ENCODE data around the gene PDPR. TPM values are rescaled to one million over a fixed set of nuclear protein-coding genes. Genes with fewer than 3 reads are reported as not detected.
A peak's percentile ranks its signal among the peaks of the same experiment; 100 is the strongest.
"Not testable (repeated sequence)": the region's sequence is repeated elsewhere in the genome, so short reads cannot be mapped to it uniquely, and the experiment has no call there.

PDPR gene
- total RNA-seq, 1 experiment from 2014 or later: 11.8 TPM

- H3K27me3 ChIP-seq (ENCODE audit: control insufficient read depth, insufficient read depth, low read length): no peaks in the 10 kb centered on the region
- H3K4me3 ChIP-seq (ENCODE audit: insufficient read depth, low read depth, low read length): no peak overlapping the region
- peaks cover 19% of the 10 kb centered on the region for H3K36me3 ChIP-seq (replicated peaks; ENCODE audit: control insufficient read depth, insufficient read depth, low read length)
- peak; percentile 32 for DNase-seq
These were observed 49.5 kb downstream of the PDPR start for GRCh38 chr16:70163596-70163995.

DNA sequence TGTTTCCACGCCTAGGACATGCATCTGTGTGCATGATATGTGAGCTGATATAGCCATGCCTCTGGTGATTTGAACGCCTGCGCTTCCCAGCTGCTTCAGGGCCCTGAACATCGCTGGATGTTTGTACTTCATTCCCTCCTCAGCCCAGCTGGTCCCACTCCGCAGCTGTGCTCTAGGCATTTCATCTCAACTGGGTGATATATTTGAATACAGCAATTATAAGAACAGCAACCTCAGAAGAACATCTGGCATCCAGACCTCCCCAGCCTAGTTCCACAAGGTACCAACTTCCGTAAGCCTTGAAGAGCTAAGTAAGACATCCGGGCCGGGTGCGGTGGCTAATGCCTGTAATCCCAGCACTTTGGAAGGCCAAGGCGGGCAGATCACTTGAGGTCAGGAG lies 52.6 kb downstream of the PDPR start:
- not testable (repeated sequence) for DNase-seq; H3K36me3 ChIP-seq (replicated peaks; ENCODE audit: control insufficient read depth, insufficient read depth, low read length); H3K4me3 ChIP-seq (ENCODE audit: insufficient read depth, low read depth, low read length); H3K27me3 ChIP-seq (ENCODE audit: control insufficient read depth, insufficient read depth, low read length)

GRCh38 chr16:70173212-70173837 lies 59.2 kb downstream of the PDPR start, which contains the start of gene CLEC18C:
Gene CLEC18C, plus strand, starts transcription at chr16:70173787. Its CDS starts 492 bp downstream, at chr16:70174279.
- not testable (repeated sequence) for H3K4me3 ChIP-seq (ENCODE audit: insufficient read depth, low read depth, low read length); DNase-seq; H3K36me3 ChIP-seq (replicated peaks; ENCODE audit: control insufficient read depth, insufficient read depth, low read length); H3K27me3 ChIP-seq (ENCODE audit: control insufficient read depth, insufficient read depth, low read length)

DNA sequence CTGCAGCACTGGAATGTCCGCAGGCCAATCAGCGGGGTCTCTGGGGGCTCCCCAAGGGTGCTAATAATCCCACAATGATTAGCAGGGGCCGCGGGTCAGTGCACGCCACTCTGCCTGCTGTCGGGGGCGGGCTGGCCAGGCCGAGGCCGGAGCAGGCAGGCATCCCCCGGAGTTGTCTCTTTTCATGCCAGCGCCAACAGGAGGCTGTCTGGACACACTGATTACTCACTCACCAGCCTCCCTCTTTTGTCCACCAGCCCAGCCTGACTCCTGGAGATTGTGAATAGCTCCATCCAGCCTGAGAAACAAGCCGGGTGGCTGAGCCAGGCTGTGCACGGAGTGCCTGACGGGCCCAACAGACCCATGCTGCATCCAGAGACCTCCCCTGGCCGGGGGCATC lies 59.8 kb downstream of the PDPR start:
- H3K36me3 ChIP-seq (replicated peaks; ENCODE audit: control insufficient read depth, insufficient read depth, low read length); H3K27me3 ChIP-seq (ENCODE audit: control insufficient read depth, insufficient read depth, low read length); H3K4me3 ChIP-seq (ENCODE audit: insufficient read depth, low read depth, low read length); DNase-seq: not testable (repeated sequence)

DNA sequence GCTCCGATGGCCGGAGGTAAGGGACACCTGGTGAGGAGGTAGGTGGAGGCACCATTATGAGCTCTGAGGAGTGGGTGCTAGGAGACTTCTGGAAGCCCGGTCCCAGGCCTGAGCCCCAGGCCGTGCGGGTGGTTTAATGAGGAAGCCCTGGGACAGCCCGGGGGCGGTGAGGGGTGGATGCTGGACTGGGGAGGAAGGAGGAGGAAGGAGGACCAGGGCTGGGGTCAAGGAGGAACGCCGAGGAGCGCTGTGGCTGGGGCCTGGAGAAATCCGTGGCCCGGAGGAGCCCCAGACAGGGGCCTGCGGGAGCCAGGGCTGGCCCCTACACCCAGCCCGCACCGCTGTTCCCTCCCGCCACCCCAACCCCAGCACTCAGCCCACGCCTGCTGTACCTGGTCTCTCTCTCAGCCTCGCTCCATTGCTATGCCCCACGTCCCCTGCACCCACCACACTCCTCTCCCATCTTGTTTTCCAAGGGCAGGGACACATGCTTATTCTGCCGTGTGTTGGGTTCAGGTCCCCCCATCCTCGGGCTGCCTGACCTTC lies 60.3 kb downstream of the PDPR start:
- H3K36me3 ChIP-seq (replicated peaks; ENCODE audit: control insufficient read depth, insufficient read depth, low read length); DNase-seq; H3K27me3 ChIP-seq (ENCODE audit: control insufficient read depth, insufficient read depth, low read length); H3K4me3 ChIP-seq (ENCODE audit: insufficient read depth, low read depth, low read length): not testable (repeated sequence)

DNA sequence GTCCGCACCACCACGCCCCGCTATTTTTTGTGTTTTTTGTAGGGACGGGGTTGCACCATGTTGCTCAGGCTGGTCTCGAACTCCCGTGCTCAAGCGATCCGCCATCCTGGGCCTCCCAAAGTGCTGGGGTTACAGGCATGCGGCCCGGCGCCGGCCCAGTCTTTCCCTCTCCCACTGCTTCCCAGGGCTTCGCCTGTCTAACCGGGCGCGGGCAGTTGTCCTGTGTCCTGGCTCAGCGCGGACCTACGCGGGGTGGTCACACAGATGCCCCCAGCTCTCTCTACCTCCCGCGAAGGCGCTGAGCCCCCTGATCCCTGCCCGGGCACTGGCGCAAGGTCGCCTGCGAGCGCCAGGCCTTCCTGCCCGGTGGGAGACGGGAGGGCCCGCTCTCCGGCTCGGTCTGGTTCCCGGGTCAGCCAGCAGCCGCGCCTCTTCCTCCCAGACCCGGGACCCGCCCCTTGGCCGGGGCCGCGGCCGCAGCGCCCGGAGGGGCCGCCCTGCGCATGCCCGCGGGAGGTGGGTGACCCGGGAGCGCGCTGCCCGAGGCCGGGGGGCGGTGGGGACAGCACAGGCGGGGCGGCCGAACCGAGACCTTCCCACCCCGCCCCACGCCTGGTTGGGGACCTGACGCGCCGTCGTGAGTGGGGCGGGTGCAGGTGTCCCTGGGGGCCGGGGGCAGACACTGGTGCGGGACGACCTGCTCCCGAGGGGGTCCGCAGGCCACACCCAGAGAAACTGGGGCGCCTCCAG lies 73.9 kb downstream of the PDPR start:
- DNase-seq: not testable (repeated sequence)
- peak overlapping the region; percentile 31 for H3K4me3 ChIP-seq (ENCODE audit: insufficient read depth, low read depth, low read length)

GRCh38 chr16:70188608-70188915 lies 74.4 kb downstream of the PDPR start:
- H3K36me3 ChIP-seq (replicated peaks; ENCODE audit: control insufficient read depth, insufficient read depth, low read length); DNase-seq; H3K27me3 ChIP-seq (ENCODE audit: control insufficient read depth, insufficient read depth, low read length): not testable (repeated sequence)
- H3K4me3 ChIP-seq (ENCODE audit: insufficient read depth, low read depth, low read length): peak overlapping the region; percentile 31

More for the DNA sequence above, 73.9 kb downstream of the PDPR start:
- H3K36me3 ChIP-seq (replicated peaks; ENCODE audit: control insufficient read depth, insufficient read depth, low read length); H3K27me3 ChIP-seq (ENCODE audit: control insufficient read depth, insufficient read depth, low read length): not testable (repeated sequence)

DNA sequence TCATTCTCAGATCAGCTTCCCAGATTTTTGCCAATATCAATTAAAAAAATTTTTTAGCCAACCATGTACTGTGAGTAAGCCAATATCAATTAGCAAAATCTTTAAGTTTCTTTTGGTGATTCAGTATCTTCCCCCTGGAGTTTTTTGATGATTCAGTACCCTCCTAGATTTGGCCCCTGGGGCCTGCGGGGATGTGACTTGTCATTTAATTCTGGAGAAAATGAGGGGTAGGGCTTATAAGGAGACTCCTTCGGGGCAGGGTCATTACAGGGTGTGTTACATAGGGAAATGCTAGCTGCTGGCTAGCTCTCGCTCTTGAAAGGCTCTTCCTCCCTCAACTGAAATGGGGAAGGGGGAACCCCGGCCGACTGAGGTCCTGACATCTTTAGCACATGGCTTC lies 76.4 kb downstream of the PDPR start:
- DNase-seq; H3K36me3 ChIP-seq (replicated peaks; ENCODE audit: control insufficient read depth, insufficient read depth, low read length); H3K4me3 ChIP-seq (ENCODE audit: insufficient read depth, low read depth, low read length); H3K27me3 ChIP-seq (ENCODE audit: control insufficient read depth, insufficient read depth, low read length): not testable (repeated sequence)

GRCh38 chr16:70196683-70197300 lies 82.7 kb downstream of the PDPR start:
- not testable (repeated sequence) for DNase-seq; H3K4me3 ChIP-seq (ENCODE audit: insufficient read depth, low read depth, low read length); H3K27me3 ChIP-seq (ENCODE audit: control insufficient read depth, insufficient read depth, low read length); H3K36me3 ChIP-seq (replicated peaks; ENCODE audit: control insufficient read depth, insufficient read depth, low read length)

GRCh38 chr16:70197611-70198010 lies 83.5 kb downstream of the PDPR start:
- not testable (repeated sequence) for H3K4me3 ChIP-seq (ENCODE audit: insufficient read depth, low read depth, low read length); H3K36me3 ChIP-seq (replicated peaks; ENCODE audit: control insufficient read depth, insufficient read depth, low read length); H3K27me3 ChIP-seq (ENCODE audit: control insufficient read depth, insufficient read depth, low read length)
- DNase-seq: peak; percentile 26

- not testable (repeated sequence) for H3K36me3 ChIP-seq (replicated peaks; ENCODE audit: control insufficient read depth, insufficient read depth, low read length); H3K27me3 ChIP-seq (ENCODE audit: control insufficient read depth, insufficient read depth, low read length); DNase-seq; H3K4me3 ChIP-seq (ENCODE audit: insufficient read depth, low read depth, low read length)
These were observed 84.1 kb downstream of the PDPR start for GRCh38 chr16:70198230-70198629.

DNA sequence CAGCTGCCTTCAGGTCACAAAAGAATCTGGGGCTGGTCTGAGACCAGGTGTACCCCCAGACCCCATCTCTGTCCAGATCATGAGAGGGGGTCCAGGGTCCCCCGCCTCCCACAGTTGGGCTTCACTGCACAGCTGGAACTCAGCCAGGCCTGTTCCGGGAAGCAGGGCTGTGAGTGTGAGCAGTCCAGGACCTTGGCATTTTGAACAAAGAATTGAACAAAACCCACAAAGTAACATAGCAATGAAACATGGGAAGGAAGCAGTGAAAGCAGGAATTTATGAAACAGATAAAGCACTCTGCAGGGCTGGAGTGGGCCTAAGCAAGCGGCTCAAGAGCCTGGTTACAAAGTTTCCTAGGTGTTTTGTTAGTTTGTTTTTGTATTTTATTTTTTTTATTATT lies 84.5 kb downstream of the PDPR start:
- DNase-seq: peak; percentile 2
- H3K36me3 ChIP-seq (replicated peaks; ENCODE audit: control insufficient read depth, insufficient read depth, low read length); H3K27me3 ChIP-seq (ENCODE audit: control insufficient read depth, insufficient read depth, low read length); H3K4me3 ChIP-seq (ENCODE audit: insufficient read depth, low read depth, low read length): not testable (repeated sequence)

DNA sequence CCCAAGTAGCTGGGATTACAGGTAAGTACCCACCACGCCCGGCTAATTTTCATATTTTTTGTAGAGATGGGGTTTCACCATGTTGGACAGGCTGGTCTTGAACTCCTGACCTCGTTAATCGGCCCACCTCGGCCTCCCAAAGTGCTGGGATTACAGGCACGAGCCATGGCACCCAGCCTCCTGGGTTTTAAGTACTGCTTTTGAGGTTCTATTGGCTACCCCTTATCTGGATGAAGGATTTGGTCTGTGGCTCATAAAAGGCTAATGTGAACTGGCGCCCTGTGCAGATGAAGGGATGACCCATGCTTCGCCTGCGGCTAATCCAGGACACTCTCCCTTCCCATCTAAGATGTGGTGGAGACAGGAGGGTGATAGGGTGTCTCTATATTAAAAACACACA lies 85.0 kb downstream of the PDPR start:
- DNase-seq: peak; percentile 1
- not testable (repeated sequence) for H3K27me3 ChIP-seq (ENCODE audit: control insufficient read depth, insufficient read depth, low read length); H3K36me3 ChIP-seq (replicated peaks; ENCODE audit: control insufficient read depth, insufficient read depth, low read length); H3K4me3 ChIP-seq (ENCODE audit: insufficient read depth, low read depth, low read length)

- DNase-seq; H3K27me3 ChIP-seq (ENCODE audit: control insufficient read depth, insufficient read depth, low read length); H3K36me3 ChIP-seq (replicated peaks; ENCODE audit: control insufficient read depth, insufficient read depth, low read length); H3K4me3 ChIP-seq (ENCODE audit: insufficient read depth, low read depth, low read length): not testable (repeated sequence)
These were observed 85.9 kb downstream of the PDPR start for GRCh38 chr16:70200063-70200462.

GRCh38 chr16:70203508-70203907 lies 89.4 kb downstream of the PDPR start:
- not testable (repeated sequence) for H3K36me3 ChIP-seq (replicated peaks; ENCODE audit: control insufficient read depth, insufficient read depth, low read length); H3K27me3 ChIP-seq (ENCODE audit: control insufficient read depth, insufficient read depth, low read length); DNase-seq; H3K4me3 ChIP-seq (ENCODE audit: insufficient read depth, low read depth, low read length)
